HEK293 (cell line): Measurements from ENCODE around the gene ZNF853.

Experiments used
- EGR2 ChIP-seq: fragments of 450-650 bp; formaldehyde crosslinking; IDR thresholded peaks from 2 replicates; pipeline ENCODE4 v1.5.1; 2016; ENCODE audit warnings: low read depth, missing biosample characterization, missing genetic modification characterization
- GLI2 ChIP-seq: fragments of 450-650 bp; formaldehyde crosslinking; IDR thresholded peaks from 2 replicates; pipeline ENCODE4; 2017; ENCODE audit warnings: missing biosample characterization, missing genetic modification characterization, low read depth, borderline replicate concordance
- HOXD13 ChIP-seq: sonication (generic); formaldehyde crosslinking; IDR thresholded peaks from 2 replicates; pipeline ENCODE4 v1.8.0; 2022; ENCODE audit warnings: missing genetic modification reagents, borderline replicate concordance
- SP7 ChIP-seq: fragments of 450-650 bp; formaldehyde crosslinking; IDR thresholded peaks from 2 replicates; pipeline ENCODE4 v1.5.1; 2016; ENCODE audit warnings: missing biosample characterization, missing genetic modification characterization
- WT1 ChIP-seq: fragments of 450-650 bp; formaldehyde crosslinking; IDR thresholded peaks from 2 replicates; pipeline ENCODE4 v1.5.1; 2016; ENCODE audit warnings: missing biosample characterization, missing genetic modification characterization
- ZNF2 ChIP-seq: fragments of 450-650 bp; formaldehyde crosslinking; IDR thresholded peaks from 2 replicates; pipeline ENCODE4 v1.5.1; 2016; ENCODE audit warnings: missing biosample characterization, missing genetic modification characterization
- ZNF280C ChIP-seq: fragments of 450-650 bp; formaldehyde crosslinking; IDR thresholded peaks from 2 replicates; pipeline ENCODE4 v1.5.1; 2016; ENCODE audit warnings: missing biosample characterization, missing genetic modification characterization
- ZNF394 ChIP-seq: fragments of 450-650 bp; formaldehyde crosslinking; IDR thresholded peaks from 2 replicates; pipeline ENCODE4 v1.5.1; 2016; ENCODE audit warnings: missing biosample characterization, missing genetic modification characterization, mild to moderate bottlenecking, moderate library complexity, borderline replicate concordance
- ZNF423 ChIP-seq: fragments of 450-650 bp; formaldehyde crosslinking; IDR thresholded peaks from 2 replicates; pipeline ENCODE4 v1.5.1; 2016; ENCODE audit warnings: missing biosample characterization, missing genetic modification characterization
- ZNF426 ChIP-seq: fragments of 450-650 bp; formaldehyde crosslinking; IDR thresholded peaks from 2 replicates; pipeline ENCODE4 v1.5.1; 2017; ENCODE audit warnings: missing biosample characterization, missing genetic modification characterization, mild to moderate bottlenecking, inconsistent platforms, moderate library complexity
- ZNF48 ChIP-seq: fragments of 450-650 bp; formaldehyde crosslinking; IDR thresholded peaks from 2 replicates; pipeline ENCODE4 v1.5.1; 2016; ENCODE audit warnings: missing biosample characterization, missing genetic modification characterization
- ZNF530 ChIP-seq: fragments of 450-650 bp; formaldehyde crosslinking; IDR thresholded peaks from 2 replicates; pipeline ENCODE4 v1.5.1; 2016; ENCODE audit warnings: low read depth, missing biosample characterization, missing genetic modification characterization
- ZNF555 ChIP-seq: fragments of 450-650 bp; formaldehyde crosslinking; conservative IDR thresholded peaks from 2 replicates; pipeline ENCODE4 v1.5.1; 2017; ENCODE audit warnings: missing biosample characterization, mild to moderate bottlenecking, missing genetic modification characterization, inconsistent platforms
- ZNF580 ChIP-seq: fragments of 450-650 bp; formaldehyde crosslinking; IDR thresholded peaks from 2 replicates; pipeline ENCODE4 v1.5.1; 2016; ENCODE audit warnings: missing biosample characterization, missing genetic modification characterization
- ZSCAN16 ChIP-seq: fragments of 450-650 bp; formaldehyde crosslinking; IDR thresholded peaks from 2 replicates; pipeline ENCODE4 v1.5.1; 2016; ENCODE audit warnings: missing biosample characterization, missing genetic modification characterization
- TF ChIP-seq, protein P1 (sequence below): fragments of 450-650 bp; formaldehyde crosslinking; IDR thresholded peaks from 2 replicates; pipeline ENCODE4 v1.5.1; 2016; ENCODE audit warnings: missing biosample characterization, missing genetic modification characterization
- TF ChIP-seq, protein P2 (sequence below): fragments of 450-650 bp; formaldehyde crosslinking; IDR thresholded peaks from 2 replicates; pipeline ENCODE4 v1.5.1; 2016; ENCODE audit warnings: missing biosample characterization, missing genetic modification characterization
- TF ChIP-seq, protein P3 (sequence below): sonication (generic); formaldehyde crosslinking; IDR thresholded peaks from 2 replicates; pipeline ENCODE4 v1.8.1; 2022; ENCODE audit warnings: mild to moderate bottlenecking, moderate library complexity, missing genetic modification reagents

Gene ZNF853

GRCh38 chr7:6577369-6578113 lies 37.9 kb upstream of the ZNF853 start, which contains the start of gene ZDHHC4 (continued):
- TF ChIP-seq, protein P1, sequence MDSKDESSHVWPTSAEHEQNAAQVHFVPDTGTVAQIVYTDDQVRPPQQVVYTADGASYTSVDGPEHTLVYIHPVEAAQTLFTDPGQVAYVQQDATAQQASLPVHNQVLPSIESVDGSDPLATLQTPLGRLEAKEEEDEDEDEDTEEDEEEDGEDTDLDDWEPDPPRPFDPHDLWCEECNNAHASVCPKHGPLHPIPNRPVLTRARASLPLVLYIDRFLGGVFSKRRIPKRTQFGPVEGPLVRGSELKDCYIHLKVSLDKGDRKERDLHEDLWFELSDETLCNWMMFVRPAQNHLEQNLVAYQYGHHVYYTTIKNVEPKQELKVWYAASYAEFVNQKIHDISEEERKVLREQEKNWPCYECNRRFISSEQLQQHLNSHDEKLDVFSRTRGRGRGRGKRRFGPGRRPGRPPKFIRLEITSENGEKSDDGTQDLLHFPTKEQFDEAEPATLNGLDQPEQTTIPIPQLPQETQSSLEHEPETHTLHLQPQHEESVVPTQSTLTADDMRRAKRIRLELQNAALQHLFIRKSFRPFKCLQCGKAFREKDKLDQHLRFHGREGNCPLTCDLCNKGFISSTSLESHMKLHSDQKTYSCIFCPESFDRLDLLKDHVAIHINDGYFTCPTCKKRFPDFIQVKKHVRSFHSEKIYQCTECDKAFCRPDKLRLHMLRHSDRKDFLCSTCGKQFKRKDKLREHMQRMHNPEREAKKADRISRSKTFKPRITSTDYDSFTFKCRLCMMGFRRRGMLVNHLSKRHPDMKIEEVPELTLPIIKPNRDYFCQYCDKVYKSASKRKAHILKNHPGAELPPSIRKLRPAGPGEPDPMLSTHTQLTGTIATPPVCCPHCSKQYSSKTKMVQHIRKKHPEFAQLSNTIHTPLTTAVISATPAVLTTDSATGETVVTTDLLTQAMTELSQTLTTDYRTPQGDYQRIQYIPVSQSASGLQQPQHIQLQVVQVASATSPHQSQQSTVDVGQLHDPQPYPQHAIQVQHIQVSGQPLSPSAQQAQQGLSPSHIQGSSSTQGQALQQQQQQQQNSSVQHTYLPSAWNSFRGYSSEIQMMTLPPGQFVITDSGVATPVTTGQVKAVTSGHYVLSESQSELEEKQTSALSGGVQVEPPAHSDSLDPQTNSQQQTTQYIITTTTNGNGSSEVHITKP (tag by site-specific recombination), result peak; percentile 92
- TF ChIP-seq GLI2, result no peak
- TF ChIP-seq ZSCAN16 (tag by site-specific recombination), result no peak
- peak; percentile 77; the same call in 1 of the 2 replicates for TF ChIP-seq SP7 (tag by site-specific recombination)
- TF ChIP-seq ZNF394, result 0 out of 2 replicates have a peak, but pooled peaks have one; percentile 27
- TF ChIP-seq HOXD13 (CRISPR knock-in tag), result no peak
- TF ChIP-seq ZNF530 (tag by site-specific recombination), result no peak
- no peak for TF ChIP-seq ZNF48
- no peak for TF ChIP-seq ZNF555 (tag by site-specific recombination)
- TF ChIP-seq ZNF426 (tag by site-specific recombination), result no peak
- TF ChIP-seq EGR2 (tag by site-specific recombination), result peak; percentile 64
- TF ChIP-seq ZNF423, result peak; percentile 93
- peak; percentile 67 for TF ChIP-seq WT1 (tag by site-specific recombination)
- no peak for TF ChIP-seq ZNF580 (tag by site-specific recombination)
- TF ChIP-seq ZNF280C (tag by site-specific recombination), result no peak
- 0 out of 2 replicates have a peak, but pooled peaks have one; percentile 39 for TF ChIP-seq ZNF2 (tag by site-specific recombination)
- TF ChIP-seq, protein P2, sequence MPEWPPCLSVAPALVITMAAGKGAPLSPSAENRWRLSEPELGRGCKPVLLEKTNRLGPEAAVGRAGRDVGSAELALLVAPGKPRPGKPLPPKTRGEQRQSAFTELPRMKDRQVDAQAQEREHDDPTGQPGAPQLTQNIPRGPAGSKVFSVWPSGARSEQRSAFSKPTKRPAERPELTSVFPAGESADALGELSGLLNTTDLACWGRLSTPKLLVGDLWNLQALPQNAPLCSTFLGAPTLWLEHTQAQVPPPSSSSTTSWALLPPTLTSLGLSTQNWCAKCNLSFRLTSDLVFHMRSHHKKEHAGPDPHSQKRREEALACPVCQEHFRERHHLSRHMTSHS (tag by site-specific recombination), result no peak
- TF ChIP-seq, protein P3, sequence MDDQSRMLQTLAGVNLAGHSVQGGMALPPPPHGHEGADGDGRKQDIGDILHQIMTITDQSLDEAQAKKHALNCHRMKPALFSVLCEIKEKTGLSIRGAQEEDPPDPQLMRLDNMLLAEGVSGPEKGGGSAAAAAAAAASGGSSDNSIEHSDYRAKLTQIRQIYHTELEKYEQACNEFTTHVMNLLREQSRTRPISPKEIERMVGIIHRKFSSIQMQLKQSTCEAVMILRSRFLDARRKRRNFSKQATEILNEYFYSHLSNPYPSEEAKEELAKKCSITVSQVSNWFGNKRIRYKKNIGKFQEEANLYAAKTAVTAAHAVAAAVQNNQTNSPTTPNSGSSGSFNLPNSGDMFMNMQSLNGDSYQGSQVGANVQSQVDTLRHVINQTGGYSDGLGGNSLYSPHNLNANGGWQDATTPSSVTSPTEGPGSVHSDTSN, result peak; percentile 69; the same call in 1 of the 2 replicates
